GM12872 (cell line): Measurements from ENCODE around the gene KRABD2.

Experiments
- CTCF ChIP-seq: IDR thresholded peaks from 3 replicates; pipeline ENCODE4 v1.5.1; 2011; ENCODE audit warnings: low read depth, mild to moderate bottlenecking, low read length, moderate library complexity; ENCODE audit not compliant: insufficient read depth

KRABD2 gene

GRCh38 chr17:8354236-8354635 is 22.3 kb downstream of the KRABD2 start:
- TF ChIP-seq CTCF = no peak

- no peak for TF ChIP-seq CTCF
These were observed 22.8 kb downstream of the KRABD2 start for GRCh38 chr17:8353736-8354135.

GRCh38 chr17:8350339-8350738 is 26.2 kb downstream of the KRABD2 start:
- TF ChIP-seq CTCF = no peak

GRCh38 chr17:8345951-8346665 is 30.4 kb downstream of the KRABD2 start:
- TF ChIP-seq CTCF = no peak

- TF ChIP-seq CTCF = no peak
These were observed 31.3 kb downstream of the KRABD2 start for GRCh38 chr17:8345052-8345690.

- no peak for TF ChIP-seq CTCF
These were observed 35.0 kb downstream of the KRABD2 start for GRCh38 chr17:8341456-8341855.

GRCh38 chr17:8339540-8339939 is 37.0 kb downstream of the KRABD2 start, which contains the start of gene ODF4:
ODF4 (plus strand) TSS chr17:8339840; CDS start chr17:8340052, 212 bp downstream.
- TF ChIP-seq CTCF = no peak
